8988T (cell line): Measurements from ENCODE around the gene PMP22.
A peak's percentile ranks its signal among the peaks of the same experiment; 100 is the strongest.

ENCODE experiments used
- DNase-seq: peaks from one replicate; pipeline ENCODE4 v3.0.0; 2011

PMP22 gene

GRCh38 chr17:15273141-15273793, 8.1 kb upstream of the PMP22 start:
- DNase-seq = no peak

- DNase-seq = no peak
Observed at GRCh38 chr17:15271741-15272140, 6.6 kb upstream of the PMP22 start.

GRCh38 chr17:15270628-15271381, 5.7 kb upstream of the PMP22 start:
- no peak for DNase-seq

- no peak for DNase-seq
Observed at GRCh38 chr17:15269780-15270089, 4.6 kb upstream of the PMP22 start.

GRCh38 chr17:15269087-15269779, 4.1 kb upstream of the PMP22 start:
- no peak for DNase-seq

GRCh38 chr17:15268461-15268860, 3.3 kb upstream of the PMP22 start:
- DNase-seq = no peak

GRCh38 chr17:15267996-15268395, 2.9 kb upstream of the PMP22 start:
- DNase-seq = no peak

GRCh38 chr17:15266325-15267125, 1.4 kb upstream of the PMP22 start:
- DNase-seq = no peak

GRCh38 chr17:15264542-15264941, 584 bp downstream of the PMP22 start:
- no peak for DNase-seq

GRCh38 chr17:15263680-15264079, 1.4 kb downstream of the PMP22 start:
- DNase-seq = no peak

GRCh38 chr17:15263206-15263579, 1.9 kb downstream of the PMP22 start:
- no peak for DNase-seq

GRCh38 chr17:15262291-15263205, 2.6 kb downstream of the PMP22 start:
- peak; percentile 91 for DNase-seq

- DNase-seq = no peak
Observed at GRCh38 chr17:15261802-15262290, 3.3 kb downstream of the PMP22 start.

- peak; percentile 75 for DNase-seq
Observed at GRCh38 chr17:15261258-15261801, 3.8 kb downstream of the PMP22 start.

GRCh38 chr17:15260376-15261257, 4.5 kb downstream of the PMP22 start:
- peak; percentile 82 for DNase-seq

GRCh38 chr17:15257796-15258512, 7.2 kb downstream of the PMP22 start:
- no peak for DNase-seq

- peak; percentile 63 for DNase-seq
Observed at GRCh38 chr17:15257258-15257788, 7.8 kb downstream of the PMP22 start.

- no peak for DNase-seq
Observed at GRCh38 chr17:15256689-15257088, 8.4 kb downstream of the PMP22 start.

- DNase-seq = peak; percentile 46
Observed at GRCh38 chr17:15255713-15256454, 9.2 kb downstream of the PMP22 start.
